Kidney epithelial cell (primary cell): ENCODE data around the gene ATP8A2. TPM values are rescaled to one million over a fixed set of nuclear protein-coding genes. Genes with fewer than 3 reads are reported as not detected.
A peak's percentile ranks its signal among the peaks of the same experiment; 100 is the strongest.

Source experiments
- DNase-seq: peaks from one replicate; pipeline ENCODE4 v3.0.0-alpha.2; 2010; ENCODE audit warnings: low read depth
- H3K27me3 ChIP-seq: 2 replicates; pipeline ENCODE4 v1.6.0; 2011; ENCODE audit warnings: low read length; ENCODE audit not compliant: control insufficient read depth, insufficient read depth
- H3K36me3 ChIP-seq: 2 replicates; pipeline ENCODE4 v1.5.1; 2011; ENCODE audit warnings: low read length; ENCODE audit not compliant: control insufficient read depth, insufficient read depth
- H3K4me3 ChIP-seq: 2 replicates; pipeline ENCODE4 v1.5.1; 2011; ENCODE audit warnings: low read depth, mild to moderate bottlenecking, control low read depth, low read length
- CTCF ChIP-seq: IDR thresholded peaks from 2 replicates; pipeline ENCODE4 v1.5.1; 2011; ENCODE audit warnings: mild to moderate bottlenecking, moderate library complexity, low read length, control low read depth, inconsistent platforms; ENCODE audit not compliant: insufficient read depth, poor library complexity, severe bottlenecking
- total RNA-seq: library from RNA; depleted of rRNA; stranded (reverse); fragments of >200 nt; gene quantifications from 2 replicates; pipeline ENCODE4 v1.2.3, GENCODE V29; 2015

Gene ATP8A2
- total RNA-seq, 1 donor from 2014 or later: 3.8 TPM

- no peak for DNase-seq
- TF ChIP-seq CTCF: no peak
- Histone ChIP-seq H3K4me3 (no peak overlapping the region), H3K27me3 (no peaks in the 10 kb centered on the region), H3K36me3 (no peaks in the 10 kb centered on the region)
These were observed 662.2 kb downstream of the ATP8A2 start for GRCh38 chr13:26034018-26034417.

GRCh38 chr13:26036383-26036782 is 664.6 kb downstream of the ATP8A2 start:
- DNase-seq: no peak
- H3K27me3 ChIP-seq: no peaks in the 10 kb centered on the region
- no peak overlapping the region for H3K4me3 ChIP-seq
- no peak for TF ChIP-seq CTCF
- no peaks in the 10 kb centered on the region for H3K36me3 ChIP-seq

DNA sequence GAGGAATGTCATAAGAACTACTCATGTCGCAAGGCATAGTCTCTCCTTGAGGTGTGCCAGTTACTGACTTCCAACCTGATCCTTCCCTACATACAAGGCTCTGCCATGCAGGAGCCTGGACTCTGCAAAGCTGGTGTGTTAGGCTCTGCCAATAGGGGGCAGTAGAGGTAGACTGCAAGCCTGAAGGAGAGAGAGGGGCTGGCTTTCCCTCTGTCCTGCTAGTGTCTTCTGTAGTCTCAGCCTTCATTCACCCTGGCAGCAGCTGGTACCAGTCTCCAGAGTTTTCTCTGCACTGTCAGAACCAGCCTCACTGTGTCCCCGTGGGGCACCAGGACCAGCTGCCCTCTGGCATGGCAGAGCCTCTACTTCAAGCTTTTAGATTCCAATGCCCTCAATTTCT is 665.5 kb downstream of the ATP8A2 start:
- peak; percentile 49 for TF ChIP-seq CTCF
- H3K27me3 ChIP-seq: no peaks in the 10 kb centered on the region
- no peaks in the 10 kb centered on the region for H3K36me3 ChIP-seq
- DNase-seq: no peak
- no peak overlapping the region for H3K4me3 ChIP-seq

DNA sequence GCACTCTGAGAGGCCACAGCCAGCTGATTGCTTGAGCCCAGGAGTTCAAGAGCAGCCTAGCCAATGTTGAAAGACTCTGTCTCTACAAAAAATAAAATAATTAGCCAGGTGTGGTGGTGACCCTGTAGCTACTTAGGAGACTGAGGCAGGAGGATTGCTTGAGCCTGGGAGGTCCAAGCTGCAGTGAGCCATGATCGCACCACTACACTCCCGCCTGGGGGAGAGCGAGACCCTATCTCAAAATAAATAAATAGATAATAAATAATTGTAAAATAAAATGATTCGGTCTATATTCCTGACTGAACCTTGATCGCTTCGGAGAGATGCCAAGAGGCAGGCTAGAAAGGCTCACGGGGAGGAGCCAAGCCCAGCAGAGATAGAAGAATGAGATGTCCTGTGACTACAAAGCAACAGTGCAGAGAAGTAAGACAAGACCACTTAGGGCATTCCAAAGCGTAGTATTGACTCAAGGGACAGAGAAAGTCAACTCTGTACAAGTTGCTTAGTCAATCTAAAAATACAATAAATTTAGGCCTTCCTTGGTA is 667.2 kb downstream of the ATP8A2 start:
- no peak for TF ChIP-seq CTCF
- H3K27me3 ChIP-seq: no peaks in the 10 kb centered on the region
- no peak for DNase-seq
- no peak overlapping the region for H3K4me3 ChIP-seq
- peaks cover 1% of the 10 kb centered on the region for H3K36me3 ChIP-seq

DNA sequence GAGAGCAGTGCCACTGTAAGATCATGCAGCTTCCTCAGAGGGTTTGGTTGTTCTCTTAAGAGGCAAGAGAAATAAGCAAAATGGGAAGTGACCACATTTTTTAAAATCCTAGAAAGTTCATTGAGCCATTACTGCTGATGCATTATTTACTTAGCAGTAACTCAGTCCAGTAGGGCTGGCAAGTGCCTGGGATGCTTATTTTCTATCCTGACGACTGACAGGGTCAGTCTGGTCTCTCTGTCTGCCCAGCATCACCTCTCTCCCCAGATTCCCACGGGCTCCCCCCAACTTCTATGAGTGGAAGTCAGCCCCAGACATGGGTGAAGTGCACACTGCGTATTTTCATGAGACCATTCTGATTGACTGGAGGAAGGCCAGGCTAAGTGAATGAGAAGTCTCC is 669.7 kb downstream of the ATP8A2 start:
- DNase-seq: no peak
- H3K36me3 ChIP-seq: peaks cover 3% of the 10 kb centered on the region
- no peaks in the 10 kb centered on the region for H3K27me3 ChIP-seq
- no peak overlapping the region for H3K4me3 ChIP-seq
- TF ChIP-seq CTCF: no peak

- DNase-seq: no peak
- no peak overlapping the region for H3K4me3 ChIP-seq
- peaks cover 9% of the 10 kb centered on the region for H3K36me3 ChIP-seq
- no peaks in the 10 kb centered on the region for H3K27me3 ChIP-seq
- TF ChIP-seq CTCF: no peak
These were observed 671.0 kb downstream of the ATP8A2 start for GRCh38 chr13:26042785-26043184.
